Neutrophil (primary cell): ENCODE results near the gene KDM7A.
"Not testable (repeated sequence)": the region's sequence is repeated elsewhere in the genome, so short reads cannot be mapped to it uniquely, and the experiment has no call there.

Experiments used
- H3K27ac ChIP-seq: fragments of 200-600 bp; sonication (generic); 2 replicates; pipeline ENCODE4 v1.5.1; 2016; ENCODE audit warnings: mild to moderate bottlenecking, moderate library complexity
- H3K27me3 ChIP-seq: fragments of 200-600 bp; sonication (generic); 2 replicates; pipeline ENCODE4 v1.6.0; 2016; ENCODE audit warnings: mild to moderate bottlenecking
- H3K36me3 ChIP-seq: fragments of 200-600 bp; sonication (generic); 2 replicates; pipeline ENCODE4 v1.5.1; 2017
- H3K4me1 ChIP-seq, 2 experiments: fragments of 200-600 bp in 1 of 2; sonication (generic) in 1 of 2; 1 replicate in 1 of 2; 2 replicates in 1 of 2; pipeline versions ENCODE4 v1.5.1 to v1.6.1; 2013 to 2016; ENCODE audit warnings: low read depth in 1 of 2, low read length in 1 of 2, mild to moderate bottlenecking in 1 of 2, moderate library complexity in 1 of 2; ENCODE audit not compliant: control insufficient read depth in 1 of 2, insufficient read depth in 1 of 2
- H3K4me3 ChIP-seq, 2 experiments: fragments of 200-600 bp in 1 of 2; sonication (generic) in 1 of 2; 1 replicate in 1 of 2; 2 replicates in 1 of 2; pipeline ENCODE4 v1.5.1; 2013 to 2016; ENCODE audit warnings: low read depth in 1 of 2, low read length in 1 of 2, mild to moderate bottlenecking in 1 of 2, moderate library complexity in 1 of 2
- H3K9me3 ChIP-seq: fragments of 200-600 bp; sonication (generic); 2 replicates; pipeline ENCODE4 v1.5.1; 2016
- TF ChIP-seq, protein P1 (sequence below): fragments of 200-600 bp; sonication (generic); IDR thresholded peaks from 2 replicates; pipeline ENCODE4 v1.5.1; 2016; ENCODE audit warnings: antibody characterized with exemption

KDM7A gene

DNA sequence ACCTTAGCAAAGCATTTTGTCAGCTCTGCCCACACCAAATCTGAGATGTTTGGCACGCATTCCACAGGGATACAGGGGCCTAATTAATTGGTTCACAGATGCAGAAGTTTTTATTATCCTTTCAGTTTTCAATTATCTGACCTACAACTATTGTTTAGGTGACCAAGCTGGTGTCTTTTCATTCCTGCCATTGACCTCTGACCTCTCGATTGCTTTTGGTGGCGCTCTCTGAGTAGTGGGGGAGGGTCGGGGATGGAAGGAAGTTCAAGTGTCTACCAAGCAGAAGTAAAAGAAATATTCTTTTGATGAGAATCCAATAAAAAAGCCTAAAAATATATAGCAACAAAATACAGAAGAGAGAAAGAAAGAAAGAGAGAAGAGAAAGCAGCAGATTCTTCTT, 28.8 kb upstream of the KDM7A start:
- no peaks in the 10 kb centered on the region for H3K36me3 ChIP-seq
- H3K4me3 ChIP-seq, result no peak overlapping the region
- no peak overlapping the region for H3K27ac ChIP-seq
- H3K27me3 ChIP-seq, result peaks cover 27% of the 10 kb centered on the region
- H3K9me3 ChIP-seq, result no peaks in the 10 kb centered on the region
- TF ChIP-seq, protein P1, sequence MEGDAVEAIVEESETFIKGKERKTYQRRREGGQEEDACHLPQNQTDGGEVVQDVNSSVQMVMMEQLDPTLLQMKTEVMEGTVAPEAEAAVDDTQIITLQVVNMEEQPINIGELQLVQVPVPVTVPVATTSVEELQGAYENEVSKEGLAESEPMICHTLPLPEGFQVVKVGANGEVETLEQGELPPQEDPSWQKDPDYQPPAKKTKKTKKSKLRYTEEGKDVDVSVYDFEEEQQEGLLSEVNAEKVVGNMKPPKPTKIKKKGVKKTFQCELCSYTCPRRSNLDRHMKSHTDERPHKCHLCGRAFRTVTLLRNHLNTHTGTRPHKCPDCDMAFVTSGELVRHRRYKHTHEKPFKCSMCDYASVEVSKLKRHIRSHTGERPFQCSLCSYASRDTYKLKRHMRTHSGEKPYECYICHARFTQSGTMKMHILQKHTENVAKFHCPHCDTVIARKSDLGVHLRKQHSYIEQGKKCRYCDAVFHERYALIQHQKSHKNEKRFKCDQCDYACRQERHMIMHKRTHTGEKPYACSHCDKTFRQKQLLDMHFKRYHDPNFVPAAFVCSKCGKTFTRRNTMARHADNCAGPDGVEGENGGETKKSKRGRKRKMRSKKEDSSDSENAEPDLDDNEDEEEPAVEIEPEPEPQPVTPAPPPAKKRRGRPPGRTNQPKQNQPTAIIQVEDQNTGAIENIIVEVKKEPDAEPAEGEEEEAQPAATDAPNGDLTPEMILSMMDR, result no peak
- H3K4me1 ChIP-seq, result no peaks in the 10 kb centered on the region

DNA sequence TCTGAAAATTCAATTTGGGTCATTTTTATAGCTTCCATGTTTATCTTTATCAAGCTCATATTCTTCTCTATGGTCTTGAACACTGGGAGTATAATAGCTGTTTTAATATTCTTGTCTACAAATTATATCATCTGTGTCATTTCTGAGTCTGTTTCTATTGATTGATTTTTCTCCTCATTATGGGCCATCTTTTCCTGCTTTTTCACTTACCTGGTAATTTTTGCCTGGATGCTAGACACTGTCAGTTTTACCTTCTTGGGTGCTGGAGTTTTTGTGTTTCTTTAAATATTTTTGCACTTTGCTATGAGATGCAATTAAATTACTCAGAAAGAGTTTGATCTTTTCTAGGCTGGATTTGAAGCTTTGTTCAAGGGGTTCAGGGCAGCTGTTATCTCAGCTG, 26.8 kb upstream of the KDM7A start:
- peaks cover 18% of the 10 kb centered on the region for H3K27me3 ChIP-seq
- H3K4me3 ChIP-seq, result no peak overlapping the region
- H3K9me3 ChIP-seq, result no peaks in the 10 kb centered on the region
- H3K36me3 ChIP-seq, result no peaks in the 10 kb centered on the region
- TF ChIP-seq, protein P1, result no peak
- no peaks in the 10 kb centered on the region for H3K4me1 ChIP-seq
- no peak overlapping the region for H3K27ac ChIP-seq

DNA sequence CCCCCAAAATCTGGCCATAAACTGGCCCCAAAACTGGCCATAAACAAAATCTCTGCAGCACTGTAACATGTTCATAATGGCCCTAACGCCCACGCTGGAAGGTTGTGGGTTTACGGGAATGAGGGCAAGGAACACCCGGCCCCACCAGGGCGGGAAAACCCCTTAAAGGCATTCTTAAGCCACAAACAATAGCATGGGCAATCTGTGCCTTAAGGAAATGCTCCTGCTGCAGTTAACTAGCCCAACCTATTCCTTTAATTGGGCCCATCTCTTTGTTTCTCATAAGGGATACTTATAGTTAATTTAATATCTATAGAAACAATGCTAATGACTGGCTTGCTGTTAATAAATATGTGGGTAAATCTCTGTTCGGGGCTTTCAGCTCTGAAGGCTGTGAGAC, 26.2 kb upstream of the KDM7A start:
- not testable (repeated sequence) for H3K27ac ChIP-seq, H3K4me1 ChIP-seq, H3K36me3 ChIP-seq, H3K4me3 ChIP-seq, H3K9me3 ChIP-seq
- peaks cover 13% of the 10 kb centered on the region for H3K27me3 ChIP-seq

DNA sequence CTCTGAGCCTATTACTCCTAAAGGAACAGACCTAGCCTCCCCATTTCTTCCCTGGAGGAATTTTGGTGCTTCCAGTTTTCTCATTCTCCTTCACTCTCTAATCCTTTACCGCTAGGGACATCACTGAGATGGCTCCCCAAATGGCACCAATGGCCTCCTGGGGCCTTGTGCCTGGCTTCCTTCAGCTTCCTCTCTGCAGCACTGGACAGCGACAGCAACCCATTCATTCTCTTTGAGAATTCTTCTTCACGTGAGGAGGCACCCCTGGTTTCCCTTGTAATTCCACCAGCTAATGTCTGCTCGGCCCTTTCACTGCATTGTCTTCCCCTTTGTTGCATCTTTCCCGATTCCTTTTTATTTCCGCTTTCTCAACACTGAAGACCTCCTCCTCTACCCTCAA, 24.6 kb upstream of the KDM7A start:
- Histone ChIP-seq H3K9me3 (no peaks in the 10 kb centered on the region), H3K27me3 (peaks cover 3% of the 10 kb centered on the region), H3K27ac (no peak overlapping the region), H3K4me3 (no peak overlapping the region), H3K4me1 (no peaks in the 10 kb centered on the region), H3K36me3 (no peaks in the 10 kb centered on the region)
- TF ChIP-seq, protein P1, result no peak

DNA sequence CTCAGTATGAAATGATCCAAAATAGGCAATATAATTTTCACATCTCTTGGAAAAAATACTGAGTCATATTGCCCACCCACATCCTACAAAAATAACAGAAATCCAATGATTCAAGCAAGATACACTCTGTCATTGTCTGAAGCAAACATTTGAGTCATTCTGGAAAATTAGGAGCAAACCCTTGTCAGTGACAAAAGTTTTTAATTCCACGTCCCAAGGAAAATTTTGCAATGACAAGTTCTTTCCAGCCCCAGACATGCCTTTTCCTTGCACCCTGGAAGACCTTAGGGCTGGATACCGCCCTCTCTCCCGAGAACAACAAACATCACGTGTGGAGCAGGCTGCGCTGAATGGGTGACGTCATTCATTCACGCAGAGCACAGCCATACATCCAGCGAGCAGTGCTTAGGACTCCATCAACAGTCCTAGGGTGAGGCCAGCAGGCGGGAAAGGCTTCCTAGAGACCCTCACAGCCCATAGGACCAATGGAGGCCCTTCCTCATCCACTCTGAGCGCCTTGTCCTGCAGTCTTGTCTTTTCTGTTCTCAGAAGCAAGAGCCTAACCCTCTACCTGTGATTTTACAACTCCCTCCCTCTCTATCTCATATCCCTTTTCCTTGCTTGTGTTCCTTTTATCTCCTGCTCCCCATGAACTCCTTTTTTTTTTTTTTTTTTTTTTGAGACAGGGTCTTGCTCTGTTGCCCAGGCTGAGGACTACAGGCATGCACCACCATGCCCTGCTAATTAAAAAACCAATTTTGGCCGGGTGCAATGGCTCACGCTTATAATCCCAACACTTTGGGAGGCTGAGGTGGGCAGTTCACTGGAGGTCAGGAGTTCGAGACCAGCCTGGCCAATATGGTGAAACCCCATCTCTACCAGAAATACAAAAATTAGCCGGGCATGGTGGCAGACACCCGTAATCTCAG, 23.5 kb upstream of the KDM7A start:
- Histone ChIP-seq H3K4me3 (no peak overlapping the region), H3K36me3 (no peaks in the 10 kb centered on the region), H3K4me1 (no peaks in the 10 kb centered on the region), H3K27me3 (peaks cover 3% of the 10 kb centered on the region), H3K27ac (no peak overlapping the region), H3K9me3 (no peaks in the 10 kb centered on the region)
- TF ChIP-seq, protein P1, result no peak

DNA sequence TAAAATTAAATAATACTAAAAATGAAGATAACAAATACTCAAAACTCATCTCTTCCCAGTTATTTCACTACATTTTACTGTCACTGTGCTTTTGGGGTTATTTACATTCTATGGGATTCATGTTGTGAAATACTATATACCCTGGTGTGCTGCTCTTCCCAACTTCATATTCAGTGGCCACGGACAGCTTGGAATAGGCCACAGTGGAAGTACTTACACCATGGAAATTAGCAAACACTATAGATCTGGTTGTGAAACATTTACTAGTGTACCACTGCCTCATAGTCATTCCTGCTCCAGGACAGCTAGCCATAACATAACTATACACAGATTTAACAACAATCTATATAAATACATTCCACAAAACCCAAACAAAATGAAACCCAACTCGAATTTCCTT, 21.2 kb upstream of the KDM7A start:
- H3K4me1 ChIP-seq, result no peaks in the 10 kb centered on the region
- H3K27me3 ChIP-seq, result peaks cover 3% of the 10 kb centered on the region
- H3K4me3 ChIP-seq, result no peak overlapping the region
- no peaks in the 10 kb centered on the region for H3K36me3 ChIP-seq
- TF ChIP-seq, protein P1, result no peak
- H3K27ac ChIP-seq, result no peak overlapping the region
- no peaks in the 10 kb centered on the region for H3K9me3 ChIP-seq
